Upper lobe of left lung (tissue), 6 donors: ENCODE data around the gene TAOK3. TPM values are rescaled to one million over a fixed set of nuclear protein-coding genes. Genes with fewer than 3 reads are reported as not detected.
A peak's percentile ranks its signal among the peaks of the same experiment; 100 is the strongest.

Experiments used
- ATAC-seq, 2 donors: fragments of 200-7000 bp; cut with Tn5 transposase; one replicate each; pipeline ENCODE4 v1.9.1; 2022; ENCODE audit warnings: mild to moderate bottlenecking in 2 of 2, moderate library complexity in 2 of 2; ENCODE audit not compliant: low FRiP score in 2 of 2
- DNase-seq, 2 donors: peaks; one replicate each; pipeline ENCODE4 v3.0.0-alpha.2; 2019 to 2020
- H3K27ac ChIP-seq, 4 donors: fragments of 200-600 bp; sonication (generic); one replicate each; pipeline ENCODE4 v1.5.1; 2016 to 2019
- H3K27me3 ChIP-seq, 4 donors: fragments of 200-600 bp; sonication (generic); one replicate each; pipeline ENCODE4 v1.5.1; 2017 to 2019
- H3K36me3 ChIP-seq, 4 donors: fragments of 200-600 bp; sonication (generic); one replicate each; pipeline ENCODE4 v1.5.1; 2016 to 2019
- H3K4me1 ChIP-seq, 4 donors: fragments of 200-600 bp; sonication (generic); one replicate each; pipeline ENCODE4 v1.5.1; 2018 to 2019
- H3K4me3 ChIP-seq, 4 donors: fragments of 200-600 bp; sonication (generic); one replicate each; pipeline ENCODE4 v1.5.1; 2017 to 2019; ENCODE audit warnings: mild to moderate bottlenecking in 2 of 4, moderate library complexity in 1 of 4
- H3K9me3 ChIP-seq, 4 donors: fragments of 200-600 bp; sonication (generic); one replicate each; pipeline ENCODE4 v1.5.1; 2018 to 2019
- EP300 ChIP-seq, 4 donors: sonication (generic); formaldehyde crosslinking; IDR thresholded peaks; one replicate each; pipeline ENCODE4 v1.5.1; 2017; ENCODE audit warnings: antibody characterized with exemption in 4 of 4, control low read depth in 2 of 4
- POLR2A ChIP-seq, 4 donors: fragments of 450-650 bp; IDR thresholded peaks; one replicate each; pipeline ENCODE4 v1.5.1; 2016 to 2017; ENCODE audit warnings: antibody characterized with exemption in 4 of 4, mild to moderate bottlenecking in 2 of 4
- POLR2AphosphoS5 ChIP-seq, 2 donors: sonication (generic); formaldehyde crosslinking; IDR thresholded peaks; one replicate each; pipeline ENCODE4 v1.5.1; 2017; ENCODE audit warnings: antibody characterized with exemption in 2 of 2
- WGBS, 2 donors: methylation state at CpG; one replicate each; pipeline ENCODE4 v1.1.5; 2017 to 2018; 5-methylcytosine and 5-hydroxymethylcytosine counted together
- total RNA-seq, 6 donors: library from RNA; depleted of rRNA in 4 of 6; stranded (reverse); fragments of >200 nt in 4 of 6; gene quantifications; one replicate each; pipeline versions ENCODE4 v1.1.0 to v1.2.1, GENCODE V29; 2016 to 2021
- TF ChIP-seq, protein P1 (sequence below), 6 experiments: fragments of 450-650 bp in 4 of 6; fragments of 200-600 bp in 2 of 6; sonication (generic) in 2 of 6; IDR thresholded peaks; one replicate each; pipeline ENCODE4 v1.5.1; 2016 to 2019; ENCODE audit warnings: antibody characterized with exemption in 6 of 6
- donor health status: DM: no; HTN: no; CAD: no; lungs with moderate emphysema.
- donor health status: DM: no; HTN: yes; CAD: no; lungs with severe emphysema.

TAOK3 gene
- total RNA-seq, 6 donors from 2014 or later, result 49.7 to 111 (median 67.8) TPM

GRCh38 chr12:118238888-118239287, 133.8 kb downstream of the TAOK3 start:
- H3K9me3 ChIP-seq, result no peaks in the 10 kb centered on the region
- peaks cover 5 to 45% (median 17%) of the 10 kb centered on the region in 4 donors for H3K36me3 ChIP-seq
- no peak for TF ChIP-seq POLR2A (IDR thresholded peaks at IDR 0.05)
- no peak for TF ChIP-seq POLR2AphosphoS5 (IDR thresholded peaks at IDR 0.05)
- TF ChIP-seq, protein P1, sequence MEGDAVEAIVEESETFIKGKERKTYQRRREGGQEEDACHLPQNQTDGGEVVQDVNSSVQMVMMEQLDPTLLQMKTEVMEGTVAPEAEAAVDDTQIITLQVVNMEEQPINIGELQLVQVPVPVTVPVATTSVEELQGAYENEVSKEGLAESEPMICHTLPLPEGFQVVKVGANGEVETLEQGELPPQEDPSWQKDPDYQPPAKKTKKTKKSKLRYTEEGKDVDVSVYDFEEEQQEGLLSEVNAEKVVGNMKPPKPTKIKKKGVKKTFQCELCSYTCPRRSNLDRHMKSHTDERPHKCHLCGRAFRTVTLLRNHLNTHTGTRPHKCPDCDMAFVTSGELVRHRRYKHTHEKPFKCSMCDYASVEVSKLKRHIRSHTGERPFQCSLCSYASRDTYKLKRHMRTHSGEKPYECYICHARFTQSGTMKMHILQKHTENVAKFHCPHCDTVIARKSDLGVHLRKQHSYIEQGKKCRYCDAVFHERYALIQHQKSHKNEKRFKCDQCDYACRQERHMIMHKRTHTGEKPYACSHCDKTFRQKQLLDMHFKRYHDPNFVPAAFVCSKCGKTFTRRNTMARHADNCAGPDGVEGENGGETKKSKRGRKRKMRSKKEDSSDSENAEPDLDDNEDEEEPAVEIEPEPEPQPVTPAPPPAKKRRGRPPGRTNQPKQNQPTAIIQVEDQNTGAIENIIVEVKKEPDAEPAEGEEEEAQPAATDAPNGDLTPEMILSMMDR (IDR thresholded peaks at IDR 0.05), result no peak
- TF ChIP-seq EP300 (IDR thresholded peaks at IDR 0.05), result no peak
- H3K27ac ChIP-seq, result no peak overlapping the region
- no peaks in the 10 kb centered on the region for H3K27me3 ChIP-seq
- DNase-seq (no peak), ATAC-seq (no peak)
- WGBS, 2 donors, result 96 to 98% methylated on average over 2 of the region's 2 CpGs
- no peak overlapping the region for H3K4me3 ChIP-seq
- no peaks in the 10 kb centered on the region for H3K4me1 ChIP-seq

DNA sequence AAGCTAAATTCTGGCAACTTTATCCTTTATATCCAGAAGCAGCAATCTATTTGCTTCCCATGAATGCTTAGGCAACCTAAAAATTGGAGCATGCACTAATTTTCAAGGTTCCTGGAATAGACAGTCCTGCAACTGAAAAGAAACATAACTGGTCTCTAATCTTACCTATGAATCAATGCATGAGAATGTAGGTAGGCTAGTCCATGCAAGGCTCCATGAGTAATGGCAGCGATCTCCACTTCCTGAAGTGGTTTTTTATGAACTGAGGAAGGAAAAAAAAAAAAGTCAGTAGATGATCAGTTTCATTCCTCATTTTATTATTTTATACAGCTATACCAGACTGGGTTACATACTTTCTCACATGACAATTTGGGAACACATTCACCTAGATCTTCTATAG, 134.8 kb downstream of the TAOK3 start:
- H3K27ac ChIP-seq, result no peak overlapping the region
- H3K4me1 ChIP-seq, result no peaks in the 10 kb centered on the region
- no peak overlapping the region for H3K4me3 ChIP-seq
- no peak for ATAC-seq
- no peaks in the 10 kb centered on the region for H3K9me3 ChIP-seq
- no peak for DNase-seq
- H3K27me3 ChIP-seq, result no peaks in the 10 kb centered on the region
- whole genome bisulfite sequencing, 2 donors, result 45 to 77% methylated on average over 1 of the region's 1 CpG
- H3K36me3 ChIP-seq, result peaks cover 5 to 41% (median 17%) of the 10 kb centered on the region in 4 donors
- TF ChIP-seq, protein P1 (IDR thresholded peaks at IDR 0.05), result no peak
- TF ChIP-seq POLR2AphosphoS5 (IDR thresholded peaks at IDR 0.05) (no peak), EP300 (IDR thresholded peaks at IDR 0.05) (no peak), POLR2A (IDR thresholded peaks at IDR 0.05) (no peak)

- no peak overlapping the region for H3K4me3 ChIP-seq
- peak overlapping the region in 1 of 4 donors; percentile 49 for H3K27ac ChIP-seq
- no peak for DNase-seq
- H3K9me3 ChIP-seq, result no peaks in the 10 kb centered on the region
- peaks cover 5 to 37% (median 17%) of the 10 kb centered on the region in 4 donors for H3K36me3 ChIP-seq
- ATAC-seq, result peak in 1 of 2 donors; percentile 70
- WGBS, 2 donors, result 73 to 79% methylated on average over 1 of the region's 1 CpG
- no peak for TF ChIP-seq POLR2AphosphoS5 (IDR thresholded peaks at IDR 0.05)
- H3K27me3 ChIP-seq, result no peaks in the 10 kb centered on the region
- no peaks in the 10 kb centered on the region for H3K4me1 ChIP-seq
Measured at GRCh38 chr12:118237052-118237665, 135.5 kb downstream of the TAOK3 start.

GRCh38 chr12:118220702-118221101, 152.0 kb downstream of the TAOK3 start:
- ATAC-seq, result no peak

DNA sequence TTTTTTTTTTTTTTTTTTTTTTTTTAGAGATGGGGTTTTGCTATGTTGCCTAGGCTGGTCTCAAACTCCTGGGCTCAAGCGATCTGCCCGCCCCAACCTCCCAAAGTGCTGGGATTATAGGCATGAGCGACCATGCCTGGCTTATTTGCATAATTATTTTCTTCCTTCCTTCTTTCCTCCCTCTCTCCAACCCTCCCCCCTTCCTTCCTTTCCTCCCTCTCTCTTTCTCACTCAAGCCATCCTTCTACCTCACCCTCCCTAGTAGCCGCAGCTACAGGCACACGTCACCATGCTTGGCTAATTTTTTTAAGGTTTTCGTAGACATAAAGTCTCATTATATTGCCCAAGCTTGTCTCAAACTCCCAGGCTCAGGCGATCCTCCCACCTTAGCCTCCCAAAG, 152.9 kb downstream of the TAOK3 start:
- TF ChIP-seq POLR2AphosphoS5 (IDR thresholded peaks at IDR 0.05) (no peak), EP300 (IDR thresholded peaks at IDR 0.05) (no peak), POLR2A (IDR thresholded peaks at IDR 0.05) (no peak)
- TF ChIP-seq, protein P1 (IDR thresholded peaks at IDR 0.05), result no peak
- H3K27me3 ChIP-seq, result no peaks in the 10 kb centered on the region
- WGBS, 2 donors, result 85 to 92% methylated on average over 7 of the region's 7 CpGs
- H3K4me3 ChIP-seq, result no peak overlapping the region
- ATAC-seq, result no peak
- no peak overlapping the region for H3K27ac ChIP-seq
- no peaks in the 10 kb centered on the region for H3K9me3 ChIP-seq
- no peak for DNase-seq
- no peaks in the 10 kb centered on the region for H3K4me1 ChIP-seq
- no peaks in the 10 kb centered on the region for H3K36me3 ChIP-seq

More at GRCh38 chr12:118220702-118221101, 152.0 kb downstream of the TAOK3 start:
- H3K27ac ChIP-seq, result no peak overlapping the region
- H3K4me1 ChIP-seq, result no peaks in the 10 kb centered on the region
- peaks cover 0 to under 1% (median under 1%) of the 10 kb centered on the region in 4 donors for H3K36me3 ChIP-seq
- no peak for DNase-seq
- no peaks in the 10 kb centered on the region for H3K9me3 ChIP-seq
- TF ChIP-seq, protein P1 (IDR thresholded peaks at IDR 0.05), result no peak
- TF ChIP-seq EP300 (IDR thresholded peaks at IDR 0.05), result no peak
- no peak for TF ChIP-seq POLR2A (IDR thresholded peaks at IDR 0.05)
- no peak for TF ChIP-seq POLR2AphosphoS5 (IDR thresholded peaks at IDR 0.05)
- H3K27me3 ChIP-seq, result no peaks in the 10 kb centered on the region
- no peak overlapping the region for H3K4me3 ChIP-seq
